ENCODE results near the gene CT45A8. TPM values are rescaled to one million over a fixed set of nuclear protein-coding genes. Genes with fewer than 3 reads are reported as not detected.
A peak's percentile ranks its signal among the peaks of the same experiment; 100 is the strongest.

The CT45A8 gene
- total and polyA plus RNA-seq, 9 of the 15 experiments (the other 6 are each of a cell fraction or from before 2014, with no cell fraction given) = 6.5 to 27.7 (median 9.6) TPM; not detected in 4

GRCh38 chrX:135893294-135893817 lies 39.0 kb upstream of the CT45A8 start, which contains the start of the genes CT45A10 and SAGE1 (continued):
- TF ChIP-seq CREB1 (IDR thresholded peaks at IDR 0.05) (peak; percentile 70), CREB1 (CRISPR knock-in tag; IDR thresholded peaks at IDR 0.05) (0 out of 2 replicates have a peak, but pooled peaks have one; percentile 37), HLTF (IDR thresholded peaks at IDR 0.05) (no peak), AFF4 (CRISPR knock-in tag; IDR thresholded peaks at IDR 0.05) (0 out of 2 replicates have a peak, but pooled peaks have one; percentile 32), HIVEP1 (CRISPR knock-in tag; IDR thresholded peaks at IDR 0.05) (no peak), EZH2 (IDR thresholded peaks at IDR 0.05; ENCODE audit: borderline replicate concordance, low read depth, low read length) (no peak), HMGXB4 (CRISPR knock-in tag; IDR thresholded peaks at IDR 0.05) (no peak), PCBP1 (IDR thresholded peaks at IDR 0.05; ENCODE audit: low read depth, low read length, poor library complexity, severe bottlenecking) (no peak), ZKSCAN8 (CRISPR knock-in tag; IDR thresholded peaks at IDR 0.05) (no peak), RBM22 (IDR thresholded peaks at IDR 0.05; ENCODE audit: low read depth, low read length, poor library complexity, severe bottlenecking) (no peak), ZNF175 (CRISPR knock-in tag; IDR thresholded peaks at IDR 0.05; ENCODE audit: low read depth) (no peak), ELF4 (CRISPR knock-in tag; IDR thresholded peaks at IDR 0.05) (peak; percentile 63; the same call in 1 of the 2 replicates), ZNF282 (CRISPR knock-in tag; IDR thresholded peaks at IDR 0.05) (no peak), ATF7 (IDR thresholded peaks at IDR 0.05) (peak; percentile 80), BRF2 (IDR thresholded peaks at IDR 0.05; ENCODE audit: borderline replicate concordance, insufficient read depth, insufficient read length) (no peak), MNT (conservative IDR thresholded peaks at IDR 0.05) (peak; percentile 84 to 91), ZNF133 (CRISPR knock-in tag; IDR thresholded peaks at IDR 0.05) (no peak), KDM4B (IDR thresholded peaks at IDR 0.05; ENCODE audit: borderline replicate concordance in 2 of 2, low read depth in 1 of 2) (no peak), RFX1 (IDR thresholded peaks at IDR 0.05) (no peak), RBM25 (IDR thresholded peaks at IDR 0.05; ENCODE audit: low read depth, low read length, severe bottlenecking) (no peak), HNRNPLL (IDR thresholded peaks at IDR 0.05; ENCODE audit: low read depth, low read length, poor library complexity, severe bottlenecking) (peak; percentile 22)
